GM12801 (cell line): Measurements from ENCODE around the gene EPPIN.

ENCODE experiments used
- TF ChIP-seq, protein P1 (sequence below): IDR thresholded peaks from one replicate; pipeline ENCODE4 v1.5.1; 2011; ENCODE audit warnings: control low read depth; ENCODE audit not compliant: insufficient read length; ENCODE audit errors: extremely low read depth

EPPIN gene

DNA sequence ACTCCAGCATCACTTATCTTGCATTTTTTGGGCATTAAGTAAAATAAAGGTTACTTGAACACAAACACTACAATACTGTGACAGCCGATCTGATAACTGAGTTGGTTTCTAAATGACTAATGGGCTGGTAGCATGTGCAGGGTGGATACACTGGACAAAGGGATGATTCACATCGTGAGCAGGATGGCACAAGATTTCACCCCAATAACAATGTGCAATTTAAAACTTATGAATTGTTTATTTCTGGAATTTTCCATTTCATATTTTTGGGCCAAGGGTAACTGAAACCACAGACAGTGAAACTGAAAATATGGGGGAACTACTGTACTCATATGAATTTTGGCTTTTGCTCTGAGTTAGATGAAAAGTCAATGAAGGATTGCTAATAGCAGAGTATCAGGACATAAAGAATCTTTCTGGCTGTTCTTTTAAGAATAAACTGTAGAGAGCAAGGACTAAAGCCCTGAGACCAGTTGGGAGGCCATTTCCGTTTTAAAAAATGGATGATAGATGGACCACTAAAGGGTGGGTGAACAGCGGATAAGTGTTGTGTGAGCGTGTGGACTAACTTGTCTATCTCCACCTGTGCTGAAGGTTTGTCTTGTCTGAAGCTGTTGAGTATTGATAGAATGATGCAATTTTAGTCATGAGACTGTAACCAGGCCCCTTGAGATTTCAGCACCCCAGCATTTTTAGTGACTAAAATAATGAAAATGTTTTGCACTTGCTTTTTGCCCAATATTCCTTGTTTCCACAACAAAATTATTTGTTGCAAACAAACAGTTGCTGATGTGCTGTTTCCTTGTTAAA lies 40.0 kb downstream of the EPPIN start:
- TF ChIP-seq, protein P1, sequence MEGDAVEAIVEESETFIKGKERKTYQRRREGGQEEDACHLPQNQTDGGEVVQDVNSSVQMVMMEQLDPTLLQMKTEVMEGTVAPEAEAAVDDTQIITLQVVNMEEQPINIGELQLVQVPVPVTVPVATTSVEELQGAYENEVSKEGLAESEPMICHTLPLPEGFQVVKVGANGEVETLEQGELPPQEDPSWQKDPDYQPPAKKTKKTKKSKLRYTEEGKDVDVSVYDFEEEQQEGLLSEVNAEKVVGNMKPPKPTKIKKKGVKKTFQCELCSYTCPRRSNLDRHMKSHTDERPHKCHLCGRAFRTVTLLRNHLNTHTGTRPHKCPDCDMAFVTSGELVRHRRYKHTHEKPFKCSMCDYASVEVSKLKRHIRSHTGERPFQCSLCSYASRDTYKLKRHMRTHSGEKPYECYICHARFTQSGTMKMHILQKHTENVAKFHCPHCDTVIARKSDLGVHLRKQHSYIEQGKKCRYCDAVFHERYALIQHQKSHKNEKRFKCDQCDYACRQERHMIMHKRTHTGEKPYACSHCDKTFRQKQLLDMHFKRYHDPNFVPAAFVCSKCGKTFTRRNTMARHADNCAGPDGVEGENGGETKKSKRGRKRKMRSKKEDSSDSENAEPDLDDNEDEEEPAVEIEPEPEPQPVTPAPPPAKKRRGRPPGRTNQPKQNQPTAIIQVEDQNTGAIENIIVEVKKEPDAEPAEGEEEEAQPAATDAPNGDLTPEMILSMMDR = no peak

DNA sequence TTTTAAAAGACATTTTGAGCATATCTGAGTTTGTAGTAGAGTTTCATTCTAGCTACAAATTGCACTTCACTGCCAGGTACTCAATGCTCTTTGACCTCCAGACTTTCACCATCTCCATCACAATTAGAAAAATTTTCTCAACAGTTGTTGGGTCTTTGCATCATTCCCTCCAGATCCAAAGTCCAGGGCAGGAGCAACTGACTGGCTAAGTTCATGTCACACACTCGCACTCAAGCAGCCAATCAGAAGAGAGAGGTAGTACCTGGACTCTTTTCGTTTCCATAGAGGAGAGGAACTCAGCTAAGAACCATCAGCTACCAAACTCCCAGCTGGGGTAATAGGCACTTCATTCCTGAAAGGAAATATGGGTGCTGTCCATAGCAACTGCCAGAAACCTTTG lies 40.8 kb downstream of the EPPIN start:
- TF ChIP-seq, protein P1 = no peak

DNA sequence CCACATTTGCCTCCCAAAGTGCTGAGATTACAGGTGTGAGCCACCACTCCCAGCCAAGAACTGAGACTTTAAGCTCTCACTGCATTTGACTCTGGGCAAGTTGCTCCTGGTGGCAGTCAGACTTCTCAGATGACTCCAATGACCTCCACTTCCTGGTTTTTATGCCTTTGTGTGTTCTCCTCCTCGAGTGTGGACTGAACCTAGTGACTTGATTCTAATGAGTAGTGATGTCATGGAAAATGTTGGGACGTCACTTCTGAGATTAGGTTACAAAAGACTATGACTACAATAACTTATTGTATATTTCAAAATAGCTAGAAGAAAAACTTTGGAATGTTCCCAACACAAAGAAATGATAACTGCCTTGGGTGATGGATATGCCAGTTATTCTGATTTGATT lies 43.8 kb downstream of the EPPIN start:
- TF ChIP-seq, protein P1 = no peak

DNA sequence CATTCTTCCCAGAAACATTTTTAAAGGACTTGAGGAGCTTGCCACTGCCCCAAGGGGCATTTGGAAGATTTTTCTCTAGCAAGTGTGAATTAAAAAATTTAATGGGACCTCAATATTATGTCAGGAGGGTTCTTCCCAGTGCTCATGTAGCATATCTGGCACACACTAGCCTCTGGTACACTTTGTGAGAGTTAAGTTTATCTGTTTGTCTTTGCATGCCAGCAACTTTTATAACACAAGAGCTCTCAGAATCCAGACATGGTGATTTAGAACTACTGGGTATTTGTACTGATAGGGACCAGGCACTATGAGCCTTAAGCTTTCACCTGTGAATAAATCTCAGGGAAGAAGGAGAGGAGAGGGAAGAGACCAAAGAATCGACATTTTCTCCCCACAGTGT lies 44.6 kb downstream of the EPPIN start:
- TF ChIP-seq, protein P1 = no peak

DNA sequence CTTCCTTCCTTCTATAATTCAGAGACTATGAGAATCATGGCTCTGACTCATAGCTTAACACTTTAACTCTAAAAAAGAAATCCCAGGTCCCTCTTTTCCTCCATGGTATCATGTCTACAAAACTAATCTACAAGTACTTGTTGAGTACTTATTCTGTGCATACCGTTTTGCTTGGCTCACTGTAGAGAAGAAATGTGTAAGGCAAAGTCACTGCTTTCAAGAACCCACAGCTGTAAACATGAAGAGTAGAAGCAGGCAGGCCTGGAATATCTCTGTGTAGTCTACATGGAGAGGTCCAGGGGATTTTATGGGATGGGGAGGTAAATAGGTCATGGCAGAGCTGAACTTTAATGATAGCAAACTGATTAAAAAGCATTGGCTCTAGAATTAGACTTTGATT lies 45.6 kb downstream of the EPPIN start:
- TF ChIP-seq, protein P1 = no peak

DNA sequence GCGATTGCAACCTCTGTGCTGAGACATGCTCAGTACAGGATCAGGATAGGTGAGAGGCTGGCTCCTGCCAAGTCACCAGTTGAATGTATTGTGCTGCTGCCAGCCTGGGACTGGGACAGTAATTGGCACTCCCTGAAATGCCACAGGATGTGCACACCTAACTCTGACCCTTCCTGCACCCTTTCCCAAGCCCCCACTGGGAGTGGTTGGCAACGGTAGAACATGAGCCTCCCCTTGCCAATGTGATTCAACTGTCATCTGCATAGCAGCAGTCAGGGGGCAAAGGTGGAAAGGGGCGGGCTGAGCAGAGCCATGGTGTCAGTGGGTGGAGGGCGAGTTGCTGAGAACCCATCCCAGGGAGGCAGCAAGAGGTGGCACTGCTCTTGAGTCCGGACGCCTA lies 47.2 kb downstream of the EPPIN start:
- TF ChIP-seq, protein P1 = no peak

DNA sequence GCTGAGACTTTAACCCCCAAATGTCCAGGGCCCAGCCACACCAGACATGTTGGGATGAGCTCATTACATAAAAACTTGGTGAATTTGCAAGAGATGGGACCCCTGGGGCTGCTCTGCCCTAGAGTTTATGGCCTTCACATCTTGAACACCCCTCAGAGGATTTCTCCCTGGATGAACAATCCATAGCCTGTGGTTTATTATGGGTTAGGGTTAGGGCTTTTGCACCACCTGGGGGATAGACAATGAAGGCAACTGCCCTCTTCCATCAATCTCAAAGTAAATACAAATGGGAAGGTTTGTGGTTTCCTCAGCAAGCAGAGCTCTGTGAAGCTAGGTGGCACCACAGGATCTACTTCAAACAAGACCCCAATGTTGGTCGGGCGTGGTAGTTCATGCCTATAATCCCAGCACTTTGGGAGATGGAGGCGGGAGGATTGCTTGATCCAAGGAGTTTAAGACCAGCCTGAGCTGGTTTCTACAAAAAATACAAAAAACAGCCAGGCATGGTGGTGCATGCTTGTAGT lies 49.2 kb downstream of the EPPIN start:
- TF ChIP-seq, protein P1 = no peak
